DMS53 (cell line): ENCODE measurements around the gene PANX3.

Experiments used
- DNase-seq: peaks from one replicate; lab custom pipeline; 2025; lab: John Stamatoyannopoulos, UW

Gene PANX3

GRCh38 chr11:124658986-124659385, 47.8 kb downstream of the PANX3 start:
- no peak for DNase-seq

GRCh38 chr11:124661553-124661952, 50.3 kb downstream of the PANX3 start:
- DNase-seq, result no peak

- no peak for DNase-seq
Measured at GRCh38 chr11:124662106-124662505, 50.9 kb downstream of the PANX3 start.

- DNase-seq, result no peak
Measured at GRCh38 chr11:124663861-124664260, 52.6 kb downstream of the PANX3 start.

- DNase-seq, result no peak
Measured at GRCh38 chr11:124667601-124668000, 56.4 kb downstream of the PANX3 start.

GRCh38 chr11:124669193-124669592, 58.0 kb downstream of the PANX3 start:
- peak; percentile 71 for DNase-seq
